SHP77 (cell line): ENCODE results near the gene CASKIN2.
A peak's percentile ranks its signal among the peaks of the same experiment; 100 is the strongest.
"Not testable (repeated sequence)": the region's sequence is repeated elsewhere in the genome, so short reads cannot be mapped to it uniquely, and the experiment has no call there.

Experiments used
- DNase-seq, 2 experiments: peaks; one replicate each; lab custom pipeline; 2025; lab: John Stamatoyannopoulos, UW

CASKIN2 gene

DNA sequence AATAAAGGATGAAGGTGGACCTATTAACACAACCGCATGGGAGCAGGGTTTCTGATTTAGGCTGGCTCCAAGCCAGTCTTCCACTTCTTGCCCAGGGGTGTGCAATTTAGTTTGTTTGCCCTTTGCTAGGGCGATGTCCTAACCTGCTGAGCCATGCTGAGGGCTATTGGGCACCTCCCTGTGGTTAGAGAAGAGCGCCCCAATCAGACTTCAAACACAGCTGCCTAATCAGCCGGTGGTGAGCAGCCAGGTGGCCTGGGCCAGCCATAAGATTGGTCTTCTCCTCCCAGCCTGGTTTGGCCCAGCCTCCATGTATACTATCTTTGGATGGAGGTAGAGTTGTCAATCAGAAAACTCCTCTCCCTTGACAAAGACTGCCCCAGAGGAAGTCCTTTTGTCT, 43.2 kb downstream of the CASKIN2 start:
- peak; percentile 27 to 66 for DNase-seq

DNA sequence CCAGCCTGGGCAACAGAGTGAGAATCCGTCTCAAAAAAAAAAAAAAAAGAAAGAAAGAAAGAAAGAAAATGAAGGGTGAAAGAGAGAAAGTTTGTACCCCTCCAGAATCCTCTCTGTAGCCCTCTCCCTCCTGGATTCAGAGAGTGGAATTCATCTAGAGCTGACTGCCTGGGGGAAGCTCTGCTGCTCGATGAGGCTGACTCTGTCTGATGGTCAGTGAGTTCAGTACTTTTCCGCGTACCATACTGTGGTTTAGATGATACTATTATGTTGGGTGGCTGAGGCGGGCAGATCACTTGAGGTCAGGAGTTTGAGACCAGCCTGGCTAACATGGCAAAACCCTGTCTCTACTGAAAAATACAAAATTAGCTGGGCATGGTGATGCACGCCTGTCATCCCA, 44.1 kb downstream of the CASKIN2 start:
- DNase-seq: no peak

DNA sequence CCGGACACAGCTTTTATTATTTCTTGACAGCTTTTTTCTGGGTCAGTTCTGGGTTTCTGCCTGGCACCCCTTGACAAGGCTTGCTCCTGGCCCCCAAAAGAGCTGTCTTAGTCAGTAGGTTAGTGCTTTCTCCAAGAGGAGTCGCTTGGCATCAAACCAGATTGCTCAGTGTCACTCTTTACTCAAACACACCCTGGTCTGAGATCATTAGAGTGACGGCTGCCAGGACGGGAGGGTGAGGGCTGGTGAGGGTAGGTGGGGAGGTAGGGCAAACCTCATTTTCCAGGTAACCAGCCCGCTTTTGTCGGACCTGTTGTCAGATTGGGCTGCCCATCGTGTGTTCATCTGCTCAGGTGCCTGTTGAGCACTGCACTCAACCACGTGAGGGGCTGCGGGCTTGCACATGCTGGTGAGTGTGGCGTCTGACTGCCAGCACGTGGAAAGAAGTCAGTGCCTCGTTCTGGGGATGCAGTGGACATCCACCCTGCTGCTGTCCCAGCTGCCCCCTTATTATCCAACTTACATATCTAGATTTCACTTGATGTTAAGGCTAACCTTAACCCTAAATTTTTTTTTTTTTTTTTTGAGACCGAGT, 46.5 kb downstream of the CASKIN2 start:
- no peak for DNase-seq

DNA sequence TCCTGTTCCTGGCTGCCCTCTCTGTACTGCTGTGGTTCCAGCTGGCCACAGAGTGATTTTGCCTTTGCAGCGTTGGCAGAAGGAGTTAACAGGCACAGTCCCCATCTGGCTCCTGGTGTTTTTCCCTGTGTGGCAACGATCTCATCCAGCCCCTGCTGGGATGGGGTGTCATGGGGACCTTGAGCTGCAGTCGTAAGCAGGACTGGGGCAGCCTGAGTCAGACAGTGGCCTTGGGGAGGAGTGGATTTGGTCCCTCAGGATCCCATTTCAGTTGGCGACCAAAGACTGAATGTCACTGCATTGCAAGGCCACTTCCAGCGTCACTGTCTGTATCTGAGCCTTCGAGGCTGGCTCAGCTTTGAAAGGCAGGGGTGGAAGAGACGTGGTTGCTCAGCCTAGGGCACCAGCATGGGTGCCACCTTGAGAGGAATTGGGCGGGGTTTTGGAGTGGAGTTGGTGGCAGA, 47.0 kb downstream of the CASKIN2 start:
- DNase-seq: no peak

DNA sequence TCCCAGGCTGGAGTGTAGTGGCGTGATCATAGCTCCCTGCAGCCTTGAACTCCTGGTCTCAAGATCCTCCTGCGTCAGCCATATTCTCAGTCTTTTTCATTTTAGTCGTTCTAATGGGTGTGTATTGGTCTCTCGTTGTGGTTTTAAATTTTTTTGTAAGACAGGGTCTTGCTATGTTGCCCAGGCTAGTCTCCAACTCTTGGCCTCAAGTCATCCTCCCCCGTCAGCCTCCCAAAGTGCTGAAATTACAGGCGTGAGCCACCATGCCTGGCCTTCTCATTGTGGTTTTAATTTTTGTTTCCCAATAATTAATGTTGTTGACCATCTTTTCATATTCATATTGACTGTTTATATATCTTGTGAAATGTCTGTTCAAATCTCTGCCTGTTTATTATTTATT, 50.3 kb downstream of the CASKIN2 start:
- DNase-seq: no peak

DNA sequence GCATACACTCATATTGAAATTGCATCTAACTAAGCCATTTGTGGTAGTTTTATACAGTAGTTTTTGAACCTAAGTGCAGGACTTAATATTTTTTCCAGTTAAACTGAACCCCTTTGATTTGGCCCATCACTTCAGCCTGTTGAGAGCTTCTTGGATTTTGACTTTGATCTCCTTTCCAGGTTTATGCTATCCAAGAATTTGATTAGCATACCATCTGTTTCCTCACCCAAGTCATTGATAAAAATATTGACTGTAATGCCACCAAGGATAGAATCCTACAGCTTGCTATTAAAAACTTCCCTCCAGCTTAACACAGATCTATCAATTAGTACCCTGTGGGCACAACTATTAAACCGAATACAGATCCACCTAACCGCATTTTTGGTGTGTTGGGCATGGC, 51.7 kb downstream of the CASKIN2 start:
- DNase-seq: no peak

DNA sequence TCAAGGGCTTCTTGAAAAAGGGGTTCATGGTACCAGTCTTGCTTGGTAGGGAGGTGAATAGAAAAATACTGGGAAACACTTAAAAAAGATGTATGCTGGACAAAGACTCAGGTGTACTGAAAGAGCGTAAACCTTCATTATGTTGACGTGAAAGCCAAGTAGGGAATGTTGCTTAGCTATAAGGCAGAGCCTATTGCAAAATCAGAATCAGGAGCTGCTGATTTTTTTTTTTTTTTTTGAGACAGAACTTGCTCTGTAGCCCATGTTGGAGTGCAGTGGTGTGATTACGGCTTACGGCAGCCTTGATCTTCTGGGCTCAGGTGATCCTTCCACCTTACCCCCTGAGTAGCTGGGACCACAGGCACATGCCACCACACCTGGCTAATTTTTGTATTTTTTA, 55.0 kb downstream of the CASKIN2 start:
- no peak for DNase-seq

DNA sequence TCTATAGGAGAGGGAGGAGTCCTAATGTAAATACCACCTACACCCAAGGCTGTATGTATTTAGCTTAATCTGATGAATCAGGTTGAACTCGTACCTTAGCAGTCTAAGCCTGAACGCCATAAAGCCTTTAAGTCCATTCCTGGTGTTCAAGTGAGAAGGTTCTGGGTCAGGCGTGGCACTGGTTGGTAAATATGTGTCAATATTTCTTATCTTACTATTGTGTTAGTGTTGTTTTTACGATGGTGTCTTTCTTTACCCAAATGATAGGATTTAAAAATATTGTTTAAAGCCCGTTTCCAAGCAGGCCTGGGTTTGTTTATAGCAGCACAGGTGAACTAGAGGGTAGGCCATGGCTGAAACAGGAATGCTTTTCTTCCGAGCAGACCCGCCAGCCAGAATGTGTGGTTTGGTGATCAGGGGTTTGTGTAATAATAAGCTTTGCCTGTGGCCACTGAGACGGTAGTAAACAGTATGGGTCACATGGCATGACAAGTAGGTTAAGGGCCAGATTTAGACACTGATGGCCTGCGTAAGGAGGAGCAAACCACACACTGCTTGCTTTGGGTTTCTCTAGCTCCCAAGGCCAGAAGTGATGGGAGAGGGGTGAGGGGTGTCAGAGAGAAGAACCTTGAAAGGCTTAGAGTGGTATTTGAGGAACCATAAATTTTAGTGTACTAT, 55.6 kb downstream of the CASKIN2 start:
- no peak for DNase-seq

DNA sequence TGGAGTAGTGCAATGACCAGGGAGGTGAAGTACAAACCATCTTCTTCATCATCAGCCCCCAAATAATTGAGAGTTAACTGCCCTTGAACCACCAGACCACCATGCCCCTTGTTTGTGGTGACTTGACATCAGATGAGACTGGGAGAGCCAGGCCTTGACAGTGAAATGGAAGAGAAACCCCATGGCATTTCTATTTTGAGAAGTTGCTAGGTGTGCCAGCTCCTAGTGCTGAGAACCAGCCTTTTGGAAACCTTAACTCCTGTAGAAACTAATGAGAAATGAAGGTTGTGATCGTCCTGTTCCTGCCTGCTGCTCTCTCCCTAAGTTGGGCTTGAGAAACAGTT, 56.1 kb downstream of the CASKIN2 start:
- no peak for DNase-seq

DNA sequence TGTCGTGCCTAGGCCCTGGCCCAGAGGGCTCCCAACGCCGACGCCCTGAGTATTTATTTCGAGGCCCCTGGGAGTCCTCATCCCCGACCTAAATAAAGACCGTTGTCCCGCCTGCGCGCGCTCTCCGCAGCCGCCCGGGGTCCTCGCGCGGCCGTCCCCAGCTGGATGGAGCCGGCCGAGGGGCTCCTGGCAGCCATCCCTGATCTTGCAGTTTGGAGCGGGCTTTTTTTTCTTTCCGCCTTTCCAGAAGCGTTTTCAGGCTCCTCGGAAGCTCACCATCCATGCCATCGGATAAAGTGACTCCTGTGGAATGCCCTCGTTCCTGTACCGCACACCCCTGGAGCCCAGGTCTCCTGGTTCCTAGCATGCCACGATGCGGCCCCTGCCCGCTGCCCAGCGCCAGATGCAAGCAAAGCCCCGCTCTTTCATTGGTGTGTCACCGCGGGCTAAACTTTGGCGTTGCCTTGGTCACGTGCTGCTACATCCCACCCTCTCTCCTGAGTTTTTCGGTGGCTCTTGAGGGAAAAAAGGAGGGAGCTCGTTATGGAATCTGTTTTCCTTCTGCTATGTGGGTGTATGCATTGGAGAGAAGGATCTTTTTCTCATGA, 58.2 kb downstream of the CASKIN2 start:
- DNase-seq: peak; percentile 74 to 78

DNA sequence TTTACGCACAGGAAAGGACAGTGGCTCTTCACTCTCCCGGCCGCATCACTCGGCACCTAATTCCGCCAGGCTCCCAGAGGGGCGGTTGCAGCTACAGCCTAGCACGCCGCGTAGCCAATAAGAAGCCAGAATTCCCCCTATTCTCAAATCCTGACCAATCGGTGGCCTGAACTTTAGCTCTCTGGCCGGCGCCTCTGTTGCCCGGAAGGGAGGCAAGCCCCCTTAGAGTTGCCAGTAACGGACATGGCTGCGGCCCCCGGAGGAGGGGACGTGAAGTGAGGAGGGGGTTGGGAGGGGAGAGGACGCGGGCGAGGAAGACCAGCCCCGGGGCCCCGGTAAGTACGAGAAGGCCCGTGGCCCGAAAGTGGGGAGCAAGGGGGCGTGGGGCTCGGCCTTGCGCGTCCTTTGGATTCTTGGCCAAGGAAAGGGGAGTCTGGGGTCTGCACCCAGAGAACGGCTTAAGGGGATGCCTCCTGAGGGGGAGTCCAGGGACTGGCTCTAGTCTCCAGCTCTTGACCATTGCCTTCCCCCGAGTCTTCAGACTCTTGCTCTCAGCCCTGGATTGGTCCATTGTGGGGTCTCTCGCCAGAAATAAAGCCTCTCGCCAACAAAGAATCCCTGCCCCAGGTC, 58.8 kb downstream of the CASKIN2 start, which contains the start of gene TMEM94:
Gene TMEM94 (plus strand): TSS at position 219 of the 630 bp plus-strand sequence. CDS start 15,271 bp downstream, outside the sequence.
- peak; percentile 99 to 100 for DNase-seq

DNA sequence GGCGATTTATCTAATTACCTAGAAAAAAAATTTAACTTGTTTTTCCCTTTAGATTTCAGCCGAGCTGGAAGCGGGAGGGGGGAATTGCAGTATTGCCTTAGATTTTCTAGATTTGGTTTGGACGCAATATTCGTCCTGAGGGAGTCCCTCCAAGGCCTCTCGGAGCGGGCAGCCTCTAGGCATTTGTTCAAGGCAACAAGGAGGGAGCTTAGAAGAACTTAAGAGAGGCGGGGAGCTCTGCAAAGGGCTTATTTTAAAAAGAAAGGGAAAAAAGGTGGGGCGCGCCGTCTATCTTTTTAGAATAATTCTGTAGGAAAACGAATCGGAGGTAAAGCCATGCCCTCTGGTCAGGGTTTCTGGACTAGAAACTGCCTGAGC, 59.3 kb downstream of the CASKIN2 start:
- no peak for DNase-seq

DNA sequence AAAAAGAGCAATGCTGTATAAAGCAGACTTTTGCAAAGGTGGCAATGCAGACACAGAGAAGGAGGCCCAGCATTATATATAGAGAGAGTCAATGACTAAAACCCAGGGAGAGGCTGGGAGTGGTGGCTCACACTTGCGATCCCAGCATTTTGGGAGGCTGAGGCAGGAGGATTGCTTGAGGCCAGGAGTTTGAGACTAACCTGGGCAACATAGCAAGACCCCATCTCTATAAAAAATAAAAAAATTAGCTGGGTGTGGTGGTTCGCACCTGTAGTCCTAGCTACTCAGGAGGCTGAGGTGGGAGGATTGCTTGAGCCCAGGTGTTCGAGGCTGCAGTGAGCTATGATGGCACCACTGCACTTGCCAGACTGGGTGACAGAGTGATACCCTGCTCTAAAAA, 60.7 kb downstream of the CASKIN2 start:
- DNase-seq: not testable (repeated sequence)

DNA sequence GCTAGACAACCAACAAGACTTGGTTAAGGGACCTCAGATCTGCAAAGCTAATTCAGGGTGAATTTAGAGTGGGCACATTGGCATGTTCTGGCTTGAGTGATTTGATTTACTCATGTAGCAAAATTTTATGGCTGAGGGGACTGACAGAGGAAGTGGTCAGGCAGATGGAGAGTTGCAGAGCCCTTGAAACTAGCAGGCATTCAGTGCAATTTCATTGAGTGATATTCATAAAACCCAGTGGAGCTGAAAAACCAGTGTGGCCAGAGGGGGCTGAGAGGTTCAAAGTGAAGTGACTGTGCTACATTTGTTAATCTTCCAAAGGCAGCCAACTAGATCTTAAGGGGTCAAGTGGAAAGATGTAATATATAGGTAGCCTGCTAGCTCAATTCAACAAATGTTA, 61.1 kb downstream of the CASKIN2 start:
- DNase-seq: no peak

DNA sequence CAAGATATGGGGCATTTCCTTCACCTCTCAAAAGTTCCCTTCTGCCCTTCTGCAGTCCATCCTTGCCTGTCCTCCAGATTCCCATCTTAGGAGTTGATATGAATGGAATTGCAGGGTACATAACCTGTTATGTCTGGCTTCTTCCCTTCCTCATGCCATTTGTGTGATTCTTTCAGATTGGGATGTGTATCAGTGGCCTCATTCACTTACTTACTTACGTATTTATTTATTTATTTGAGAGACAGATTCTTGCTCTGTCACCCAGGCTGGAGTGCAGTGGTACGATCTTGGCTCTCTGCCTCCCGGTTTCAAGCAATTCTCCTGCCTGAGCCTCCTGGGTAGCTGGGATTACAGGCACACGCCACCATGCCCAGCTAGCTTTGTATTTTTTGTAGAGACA, 65.1 kb downstream of the CASKIN2 start:
- DNase-seq: no peak
